Fibroblast of lung (primary cell): ENCODE measurements around the gene EIF3D. TPM values are rescaled to one million over a fixed set of nuclear protein-coding genes. Genes with fewer than 3 reads are reported as not detected.

Experiments
- DNase-seq, 2 donors: peaks; one replicate each; pipeline versions ENCODE4 v3.0.0 to v3.0.0-alpha.2; 2010; ENCODE audit warnings: low read depth in 2 of 2
- H2AFZ ChIP-seq: 2 replicates; pipeline ENCODE4 v1.5.1; 2012; ENCODE audit warnings: low read length, control low read depth, inconsistent platforms
- H3K27ac ChIP-seq: 2 replicates; pipeline ENCODE4 v1.5.1; 2011; ENCODE audit warnings: low read length, control low read depth; ENCODE audit not compliant: insufficient read depth
- H3K27me3 ChIP-seq: 2 replicates; pipeline ENCODE4 v1.5.1; 2011; ENCODE audit warnings: mild to moderate bottlenecking, low read length; ENCODE audit not compliant: control insufficient read depth, insufficient read depth
- H3K36me3 ChIP-seq: 2 replicates; pipeline ENCODE4 v1.5.1; 2011; ENCODE audit warnings: low read length; ENCODE audit not compliant: control insufficient read depth, insufficient read depth
- H3K4me1 ChIP-seq: 2 replicates; pipeline ENCODE4 v1.5.1; 2011; ENCODE audit warnings: low read length; ENCODE audit not compliant: control insufficient read depth, insufficient read depth; ENCODE audit errors: extremely low read depth
- H3K4me2 ChIP-seq: 2 replicates; pipeline ENCODE4 v1.5.1; 2011; ENCODE audit warnings: low read length, control low read depth; ENCODE audit not compliant: insufficient read depth; ENCODE audit errors: extremely low read depth
- H3K4me3 ChIP-seq, 4 experiments: fragments of 200-600 bp in 1 of 4; sonication (generic) in 1 of 4; replicated peaks in 1 of 4; 2 replicates each; pipeline ENCODE4 v1.5.1; 2011 to 2016; ENCODE audit warnings: low read length in 4 of 4, low read depth in 3 of 4, mild to moderate bottlenecking in 3 of 4, control low read depth in 2 of 4, inconsistent platforms in 1 of 4, mixed read lengths in 1 of 4; ENCODE audit not compliant: insufficient read depth in 1 of 4; ENCODE audit errors: control extremely low read depth in 1 of 4
- H3K79me2 ChIP-seq: 2 replicates; pipeline ENCODE4 v1.5.1; 2012; ENCODE audit warnings: mild to moderate bottlenecking, low read length, inconsistent platforms; ENCODE audit not compliant: control insufficient read depth, insufficient read depth
- H3K9ac ChIP-seq: 2 replicates; pipeline ENCODE4 v1.5.1; 2011; ENCODE audit warnings: mild to moderate bottlenecking, low read length, control low read depth; ENCODE audit not compliant: insufficient read depth
- H3K9me3 ChIP-seq: 2 replicates; pipeline ENCODE4 v1.5.1; 2012; ENCODE audit warnings: low read depth, low read length; ENCODE audit not compliant: control insufficient read depth, insufficient read depth
- H4K20me1 ChIP-seq: 2 replicates; pipeline ENCODE4 v1.5.1; 2011; ENCODE audit warnings: low read length; ENCODE audit not compliant: control insufficient read depth, insufficient read depth; ENCODE audit errors: extremely low read depth
- CTCF ChIP-seq, 2 donors: IDR thresholded peaks in 1 of 2; conservative IDR thresholded peaks in 1 of 2; 1 replicate in 1 of 2; 2 replicates in 1 of 2; pipeline ENCODE4 v1.5.1; 2011 to 2012; ENCODE audit warnings: low read length in 2 of 2, control low read depth in 1 of 2, inconsistent platforms in 1 of 2, low read depth in 1 of 2, mild to moderate bottlenecking in 1 of 2
- EZH2 ChIP-seq: IDR thresholded peaks from 2 replicates; pipeline ENCODE4 v1.5.1; 2012; ENCODE audit warnings: low read length, control low read depth, mild to moderate bottlenecking; ENCODE audit errors: missing control alignments
- polyA plus RNA-seq, 2 donors: library from polyadenylated mRNA; depleted of rRNA in 1 of 2; stranded (reverse) in 1 of 2; unstranded in 1 of 2; fragments of >200 nt; gene quantifications; 2 replicates each; pipeline ENCODE4 v1.2.1, GENCODE V29; 2011 to 2012; ENCODE audit warnings: missing spikeins in 1 of 2
- total RNA-seq: library from RNA; depleted of rRNA; stranded (reverse); fragments of >200 nt; gene quantifications from 2 replicates; pipeline ENCODE4 v1.2.1, GENCODE V29; 2014

EIF3D gene
- total and polyA plus RNA-seq, 2 donors (not counting 1 experiment from before 2014, with no cell fraction given) = 267 to 306 TPM

GRCh38 chr22:36497910-36498665, 30.9 kb downstream of the EIF3D start:
- H3K9ac ChIP-seq = no peak overlapping the region
- no peaks in the 10 kb centered on the region for H3K4me1 ChIP-seq
- H3K79me2 ChIP-seq = no peaks in the 10 kb centered on the region
- H3K27me3 ChIP-seq = no peaks in the 10 kb centered on the region
- H3K27ac ChIP-seq = no peak overlapping the region
- no peak overlapping the region for H3K4me3 ChIP-seq
- no peak overlapping the region for H3K4me2 ChIP-seq
- peaks cover 2% of the 10 kb centered on the region for H3K36me3 ChIP-seq
- TF ChIP-seq EZH2 = no peak
- no peaks in the 10 kb centered on the region for H4K20me1 ChIP-seq
- H2AFZ ChIP-seq = no peak overlapping the region
- no peak for DNase-seq
- H3K9me3 ChIP-seq = no peaks in the 10 kb centered on the region

- no peak for DNase-seq
- H2AFZ ChIP-seq = no peak overlapping the region
- no peak overlapping the region for H3K4me3 ChIP-seq
- H3K27me3 ChIP-seq = no peaks in the 10 kb centered on the region
- no peak overlapping the region for H3K27ac ChIP-seq
- H3K4me1 ChIP-seq = no peaks in the 10 kb centered on the region
- peaks cover 3% of the 10 kb centered on the region for H3K36me3 ChIP-seq
- no peaks in the 10 kb centered on the region for H3K79me2 ChIP-seq
- H3K9me3 ChIP-seq = no peaks in the 10 kb centered on the region
- H4K20me1 ChIP-seq = no peaks in the 10 kb centered on the region
- TF ChIP-seq CTCF (conservative IDR thresholded peaks at IDR 0.05 in 1 of 2, IDR thresholded peaks at IDR 0.05 in 1 of 2; ENCODE audit: low read depth in 1 of 2, low read length in 2 of 2) = no peak
- no peak for TF ChIP-seq EZH2
- H3K4me2 ChIP-seq = no peak overlapping the region
- H3K9ac ChIP-seq = no peak overlapping the region
Observed at GRCh38 chr22:36493690-36494110, 35.3 kb downstream of the EIF3D start.

- no peak overlapping the region for H3K9ac ChIP-seq
- H3K4me3 ChIP-seq = no peak overlapping the region
- H3K9me3 ChIP-seq = no peaks in the 10 kb centered on the region
- H3K36me3 ChIP-seq = peaks cover 3% of the 10 kb centered on the region
- H3K27me3 ChIP-seq = no peaks in the 10 kb centered on the region
- no peaks in the 10 kb centered on the region for H4K20me1 ChIP-seq
- no peak overlapping the region for H3K27ac ChIP-seq
- no peak overlapping the region for H3K4me2 ChIP-seq
- no peaks in the 10 kb centered on the region for H3K4me1 ChIP-seq
- TF ChIP-seq CTCF (conservative IDR thresholded peaks at IDR 0.05 in 1 of 2, IDR thresholded peaks at IDR 0.05 in 1 of 2; ENCODE audit: low read depth in 1 of 2, low read length in 2 of 2) = no peak
- no peak for TF ChIP-seq EZH2
- no peak overlapping the region for H2AFZ ChIP-seq
- DNase-seq = no peak
- no peaks in the 10 kb centered on the region for H3K79me2 ChIP-seq
Observed at GRCh38 chr22:36492109-36492508, 36.9 kb downstream of the EIF3D start.
